ENCODE data around the gene RFXAP.

RFXAP gene

GRCh38 chr13:36866232-36866631, 47.2 kb downstream of the RFXAP start:
- no peak for DNase-seq (ENCODE audit: low read depth in 2 of 2)

GRCh38 chr13:36870050-36870692, 51.1 kb downstream of the RFXAP start:
- no peak for DNase-seq (ENCODE audit: low read depth in 2 of 2)

GRCh38 chr13:36872621-36873020, 53.6 kb downstream of the RFXAP start:
- DNase-seq (ENCODE audit: low read depth in 2 of 2) = no peak

- DNase-seq (ENCODE audit: low read depth in 2 of 2) = no peak
These were observed 56.4 kb downstream of the RFXAP start for GRCh38 chr13:36875431-36875830.

- DNase-seq (ENCODE audit: low read depth in 2 of 2) = no peak
These were observed 56.9 kb downstream of the RFXAP start for GRCh38 chr13:36875961-36876360.
